PC-3 (cell line): ENCODE data around the gene IQSEC3. TPM values are rescaled to one million over a fixed set of nuclear protein-coding genes. Genes with fewer than 3 reads are reported as not detected.

Source experiments
- ATAC-seq: fragments of 200-7000 bp; cut with Tn5 transposase; 2 replicates; pipeline ENCODE4 v1.9.1; 2020; ENCODE audit warnings: mild to moderate bottlenecking, moderate library complexity
- BruUV-seq: library from RNA; stranded (reverse); fragments of 400-500 nt; replicated peaks from 2 replicates; lab custom pipeline; 2021; lab: Mats Ljungman, UMichigan
- CTCF ChIA-PET: fragments of 300-600 bp; sonication (Branson Sonifier 250); formaldehyde crosslinking; loops from one replicate; lab custom pipeline; 2022; ENCODE audit warnings: antibody characterized with exemption; lab: Charles Lee
- POLR2A ChIA-PET: fragments of 300-600 bp; sonication (Branson Sonifier 250); formaldehyde crosslinking; loops from one replicate; lab custom pipeline; 2022; ENCODE audit warnings: antibody characterized with exemption; ENCODE audit not compliant: unreplicated experiment; lab: Charles Lee
- DNase-seq: peaks from one replicate; pipeline ENCODE4 v3.0.0-alpha.2; 2015
- H2AFZ ChIP-seq: fragments of 300-600 bp; sonication (generic); 2 replicates; pipeline ENCODE4 v1.6.0; 2016; ENCODE audit warnings: antibody characterized with exemption, low read length
- H3F3A ChIP-seq: fragments of 300-600 bp; sonication (generic); one replicate; pipeline ENCODE4 v1.6.0; 2017; ENCODE audit warnings: antibody characterized with exemption, low read length, control low read depth, mild to moderate bottlenecking; ENCODE audit not compliant: unreplicated experiment
- H3K27ac ChIP-seq: fragments of 300-600 bp; sonication (generic); 2 replicates; pipeline ENCODE4 v1.5.1; 2016; ENCODE audit warnings: mild to moderate bottlenecking, low read length
- H3K27me3 ChIP-seq: fragments of 300-600 bp; sonication (generic); 2 replicates; pipeline ENCODE4 v1.6.1; 2016; ENCODE audit warnings: low read length, mixed read lengths
- H3K36me3 ChIP-seq: fragments of 300-600 bp; sonication (generic); 2 replicates; pipeline ENCODE4 v1.6.1; 2016; ENCODE audit warnings: low read depth, mixed run types, low read length, mixed read lengths
- H3K4me1 ChIP-seq: fragments of 300-600 bp; sonication (generic); 2 replicates; pipeline ENCODE4 v1.5.1; 2016; ENCODE audit warnings: low read length; ENCODE audit not compliant: insufficient read depth
- H3K4me2 ChIP-seq: fragments of 300-600 bp; sonication (generic); 2 replicates; pipeline ENCODE4 v1.6.0; 2016; ENCODE audit warnings: low read length
- H3K4me3 ChIP-seq: fragments of 300-600 bp; sonication (generic); 2 replicates; pipeline ENCODE4 v1.5.1; 2016; ENCODE audit warnings: mild to moderate bottlenecking, low read length, mixed read lengths
- H3K79me2 ChIP-seq: fragments of 300-600 bp; sonication (generic); 2 replicates; pipeline ENCODE4 v1.6.1; 2017; ENCODE audit warnings: low read length, mixed read lengths
- H3K9ac ChIP-seq: fragments of 300-600 bp; sonication (generic); 2 replicates; pipeline ENCODE4 v1.6.0; 2016; ENCODE audit warnings: mild to moderate bottlenecking, low read length
- H3K9me2 ChIP-seq: fragments of 300-600 bp; sonication (generic); replicated peaks from 2 replicates; pipeline ENCODE4 v1.6.1; 2016; ENCODE audit warnings: mixed run types, low read length, mixed read lengths
- H3K9me3 ChIP-seq: fragments of 300-600 bp; sonication (generic); 2 replicates; pipeline ENCODE4 v1.6.1; 2016; ENCODE audit warnings: low read length, mixed read lengths
- H4K20me1 ChIP-seq: fragments of 300-600 bp; sonication (generic); 2 replicates; pipeline ENCODE4 v1.6.1; 2016; ENCODE audit warnings: low read length, mixed read lengths
- CTCF ChIP-seq: fragments of 300-600 bp; sonication (generic); conservative IDR thresholded peaks from 2 replicates; pipeline ENCODE4 v1.5.1; 2017; ENCODE audit warnings: antibody characterized with exemption, low read depth, mild to moderate bottlenecking, low read length
- EZH2 ChIP-seq: fragments of 300-600 bp; sonication (generic); IDR thresholded peaks from one replicate; pipeline ENCODE4 v1.6.1; 2017; ENCODE audit warnings: antibody characterized with exemption, mild to moderate bottlenecking, low read length; ENCODE audit not compliant: unreplicated experiment
- EZH2phosphoT487 ChIP-seq: fragments of 300-600 bp; sonication (generic); IDR thresholded peaks from 2 replicates; pipeline ENCODE4 v1.6.1; 2018; ENCODE audit warnings: mild to moderate bottlenecking, antibody characterized with exemption, low read length, borderline replicate concordance
- intact Hi-C: fragments of 100-400 bp; cut with micrococcal nuclease; formaldehyde crosslinking; loops from 2 replicates; pipeline ENCODE4 v1.9.0; 2023
- total RNA-seq: library from RNA; depleted of rRNA; stranded (reverse); fragments of >200 nt; gene quantifications from 2 replicates; pipeline ENCODE4 v1.2.3, GENCODE V29; 2014

Gene IQSEC3
- total RNA-seq, 1 experiment from 2014 or later, result 0.11 TPM

GRCh38 chr12:176321-177181 lies 110.0 kb downstream of the IQSEC3 start:
- no peaks in the 10 kb centered on the region for H3K36me3 ChIP-seq
- no peaks in the 10 kb centered on the region for H3K9me2 ChIP-seq
- no peaks in the 10 kb centered on the region for H3F3A ChIP-seq
- H3K4me1 ChIP-seq, result peaks cover 18% of the 10 kb centered on the region
- H3K79me2 ChIP-seq, result no peaks in the 10 kb centered on the region
- H3K27ac ChIP-seq, result peak overlapping the region; percentile 80
- no peaks in the 10 kb centered on the region for H3K27me3 ChIP-seq
- BruUV-seq, result no TSS peak
- H4K20me1 ChIP-seq, result no peaks in the 10 kb centered on the region
- H3K9me3 ChIP-seq, result no peaks in the 10 kb centered on the region
- CTCF ChIA-PET, result no interaction called here
- H3K9ac ChIP-seq, result peak overlapping the region; percentile 61
- H2AFZ ChIP-seq, result 0 out of 2 replicates have a peak overlapping the region, but pooled peaks have one; percentile 39
- no peak overlapping the region for H3K4me3 ChIP-seq
- TF ChIP-seq EZH2, result no peak
- no peak for TF ChIP-seq EZH2phosphoT487
- no peak for TF ChIP-seq CTCF
- POLR2A ChIA-PET, result no interaction called here
- ATAC-seq (peak; percentile 60), DNase-seq (peak; percentile 44)
- intact Hi-C loops, result no loop called here
- peak overlapping the region; percentile 66 for H3K4me2 ChIP-seq

- Histone ChIP-seq H3K4me1 (peaks cover 26% of the 10 kb centered on the region), H3F3A (no peaks in the 10 kb centered on the region), H4K20me1 (no peaks in the 10 kb centered on the region), H3K27me3 (no peaks in the 10 kb centered on the region), H3K9me3 (no peaks in the 10 kb centered on the region), H3K9ac (peak overlapping the region; percentile 61; the same call in 1 of the 2 replicates), H3K36me3 (no peaks in the 10 kb centered on the region), H3K9me2 (no peaks in the 10 kb centered on the region), H2AFZ (no peak overlapping the region), H3K4me2 (no peak overlapping the region), H3K79me2 (no peaks in the 10 kb centered on the region), H3K4me3 (no peak overlapping the region), H3K27ac (peak overlapping the region; percentile 80)
- TF ChIP-seq CTCF (no peak), EZH2phosphoT487 (no peak), EZH2 (no peak)
- ChIA-PET CTCF (no interaction called here), POLR2A (no interaction called here)
- DNase-seq, result no peak
- no TSS peak for BruUV-seq
- ATAC-seq, result no peak
- intact Hi-C loops, result no loop called here
Measured at GRCh38 chr12:177336-177979, 110.9 kb downstream of the IQSEC3 start.
